ENCODE measurements around the gene PARVB. TPM values are rescaled to one million over a fixed set of nuclear protein-coding genes. Genes with fewer than 3 reads are reported as not detected.

The PARVB gene
- total and polyA plus RNA-seq, 7 experiments from 2014 or later = 0.18 to 51.2 (median 4.2) TPM

DNA sequence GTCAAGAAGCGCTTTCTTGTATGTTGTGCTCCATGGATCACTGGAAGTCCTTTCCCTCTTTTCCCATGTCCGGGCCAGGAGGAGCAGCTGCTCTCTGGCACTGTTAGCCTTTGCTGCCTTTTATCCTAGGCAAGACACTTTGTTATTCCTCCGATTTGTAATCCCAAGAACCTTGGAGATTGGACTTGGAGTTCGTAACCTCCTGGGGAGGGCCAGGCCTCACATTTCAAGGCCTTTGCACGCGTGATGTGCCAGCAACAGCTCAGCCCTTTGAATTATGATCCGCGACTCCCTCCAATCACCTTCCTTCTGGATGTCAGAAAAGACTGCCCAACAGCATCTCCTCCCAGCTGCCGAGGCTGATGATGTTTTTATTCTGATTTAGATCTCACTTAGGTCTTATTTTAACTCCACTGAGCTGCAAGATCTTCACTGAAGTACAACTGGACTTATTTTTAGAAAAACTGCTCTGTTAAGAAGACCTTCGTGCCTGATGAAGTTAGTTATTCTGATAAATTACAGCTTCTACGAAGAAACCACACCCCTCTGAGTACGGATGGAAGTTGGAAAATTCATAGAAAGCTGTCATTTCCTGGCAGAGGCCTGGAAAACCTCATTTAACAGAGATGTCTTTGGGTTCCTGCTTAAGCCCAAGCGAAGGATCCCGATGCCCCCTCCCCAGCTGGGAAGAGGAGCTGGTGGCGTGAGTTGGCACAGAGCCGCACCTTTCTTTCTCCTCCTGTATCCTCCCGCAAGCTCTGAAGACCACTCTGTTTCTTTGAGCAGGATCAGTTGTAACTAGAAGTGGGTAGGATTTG lies 62.4 kb downstream of the PARVB start:
- no peaks in the 10 kb centered on the region for H3K27me3 Mint-ChIP-seq
- peaks cover 0 to 11% (median 2%) of the 10 kb centered on the region in 11 donors for H3K9me3 Mint-ChIP-seq
- ChIA-PET CTCF (interaction anchor here (0.7 to 3.5 kb wide), 5 partner anchors 48 to 481 kb away, joined by 3 to 25 read pairs (median 3); no protein-coding TSS in a partner anchor), POLR2A (interaction anchor here (1.0 kb wide), 1 partner anchor 93 kb away, joined by 4 read pairs; no protein-coding TSS in a partner anchor)
- intact Hi-C loops (cut with micrococcal nuclease) = loop anchor here in 1 of 2 donors (10.0 kb wide), 1 partner anchor 98 kb away; the partner anchor contains the start of gene PARVG
- H3K4me1 Mint-ChIP-seq = peaks cover 0 to 8% (median 4%) of the 10 kb centered on the region in 7 donors
- Histone ChIP-seq H3K27me3 (ENCODE audit: control insufficient read depth in 2 of 2, insufficient read depth in 2 of 2, low read length in 2 of 2) (no peaks in the 10 kb centered on the region), H3K4me1 (ENCODE audit: control insufficient read depth in 2 of 2, insufficient read depth in 2 of 2, low read length in 2 of 2) (no peaks in the 10 kb centered on the region), H3K4me3 (ENCODE audit: low read length) (no peak overlapping the region), H3K27ac (ENCODE audit: low read depth, low read length) (no peak overlapping the region), H3K36me3 (ENCODE audit: control insufficient read depth in 2 of 3, insufficient read depth in 3 of 3, low read length in 3 of 3) (no peaks in the 10 kb centered on the region), H3K9me3 (ENCODE audit: control insufficient read depth in 2 of 3, low read length in 3 of 3) (no peaks in the 10 kb centered on the region)
- H3K36me3 Mint-ChIP-seq = peaks cover 0 to 3% (median 0%) of the 10 kb centered on the region in 5 donors
- no peak for ATAC-seq
- H3K4me3 Mint-ChIP-seq = no peak overlapping the region
- H3K27ac Mint-ChIP-seq = no peak overlapping the region
- DNase-seq = no peak

GRCh38 chr22:44087089-44087430 lies 63.0 kb downstream of the PARVB start:
- ATAC-seq (no peak), DNase-seq (no peak)
- H3K36me3 Mint-ChIP-seq = peaks cover 0 to 3% (median 0%) of the 10 kb centered on the region in 5 donors
- H3K9me3 Mint-ChIP-seq = peaks cover 0 to 11% (median 2%) of the 10 kb centered on the region in 11 donors
- Histone ChIP-seq H3K27ac (ENCODE audit: low read depth, low read length) (no peak overlapping the region), H3K36me3 (ENCODE audit: control insufficient read depth in 2 of 3, insufficient read depth in 3 of 3, low read length in 3 of 3) (no peaks in the 10 kb centered on the region), H3K4me1 (ENCODE audit: control insufficient read depth in 2 of 2, insufficient read depth in 2 of 2, low read length in 2 of 2) (no peaks in the 10 kb centered on the region), H3K9me3 (ENCODE audit: control insufficient read depth in 2 of 3, low read length in 3 of 3) (no peaks in the 10 kb centered on the region), H3K4me3 (ENCODE audit: low read length) (no peak overlapping the region), H3K27me3 (ENCODE audit: control insufficient read depth in 2 of 2, insufficient read depth in 2 of 2, low read length in 2 of 2) (no peaks in the 10 kb centered on the region)
- no peak overlapping the region for H3K27ac Mint-ChIP-seq
- H3K27me3 Mint-ChIP-seq = no peaks in the 10 kb centered on the region
- no peak overlapping the region for H3K4me3 Mint-ChIP-seq
- ChIA-PET POLR2A (no interaction called here), CTCF (interaction anchor here (1.2 kb wide), 1 partner anchor 480 kb away, joined by 3 read pairs; no protein-coding TSS in a partner anchor)
- peaks cover 0 to 9% (median 5%) of the 10 kb centered on the region in 7 donors for H3K4me1 Mint-ChIP-seq
- intact Hi-C loops (cut with micrococcal nuclease) = loop anchor here in 1 of 2 donors (10.0 kb wide), 1 partner anchor 98 kb away; the partner anchor contains the start of gene PARVG

DNA sequence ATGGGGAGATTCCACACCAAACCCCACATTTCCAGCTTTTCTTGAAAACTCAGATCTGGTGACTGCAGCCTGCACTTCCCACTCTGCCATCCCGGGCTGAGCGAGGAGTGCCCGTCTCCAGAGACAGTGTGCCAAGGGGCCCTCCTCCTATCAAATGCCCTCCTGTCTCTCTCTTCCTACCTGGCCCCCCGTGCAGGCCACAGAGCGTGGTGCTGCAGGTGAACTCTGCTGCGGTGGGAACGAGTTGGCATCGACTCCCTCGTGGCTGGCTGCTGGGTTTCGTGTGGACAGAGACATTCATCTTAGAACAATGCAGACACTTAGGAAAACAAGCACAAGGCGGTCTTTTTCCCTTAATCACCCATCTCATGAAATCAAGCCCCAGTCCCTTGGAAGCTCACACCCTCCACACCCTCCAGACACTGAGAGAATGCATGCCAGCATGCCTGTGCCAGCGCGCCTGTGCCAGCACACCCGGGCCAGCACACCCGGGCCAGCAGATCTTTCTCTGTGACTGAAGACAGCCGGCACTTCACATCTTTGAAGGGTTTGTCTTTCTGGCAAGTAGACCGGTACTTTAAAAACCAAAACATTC lies 65.0 kb downstream of the PARVB start:
- Histone ChIP-seq H3K4me3 (ENCODE audit: low read length) (no peak overlapping the region), H3K9me3 (ENCODE audit: control insufficient read depth in 2 of 3, low read length in 3 of 3) (no peaks in the 10 kb centered on the region), H3K4me1 (ENCODE audit: control insufficient read depth in 2 of 2, insufficient read depth in 2 of 2, low read length in 2 of 2) (no peaks in the 10 kb centered on the region), H3K27ac (ENCODE audit: low read depth, low read length) (no peak overlapping the region), H3K27me3 (ENCODE audit: control insufficient read depth in 2 of 2, insufficient read depth in 2 of 2, low read length in 2 of 2) (no peaks in the 10 kb centered on the region), H3K36me3 (ENCODE audit: control insufficient read depth in 2 of 3, insufficient read depth in 3 of 3, low read length in 3 of 3) (no peaks in the 10 kb centered on the region)
- ChIA-PET CTCF (no interaction called here), POLR2A (no interaction called here)
- intact Hi-C loops (cut with micrococcal nuclease) = loop anchor here in 1 of 2 donors (10.0 kb wide), 1 partner anchor 96 kb away; the partner anchor contains the start of gene PARVG
- H3K36me3 Mint-ChIP-seq = peaks cover 0 to 3% (median 0%) of the 10 kb centered on the region in 5 donors
- H3K27ac Mint-ChIP-seq = no peak overlapping the region
- no peak overlapping the region for H3K4me3 Mint-ChIP-seq
- no peaks in the 10 kb centered on the region for H3K27me3 Mint-ChIP-seq
- H3K9me3 Mint-ChIP-seq = peaks cover 0 to 11% (median 2%) of the 10 kb centered on the region in 11 donors
- peaks cover 0 to 9% (median 5%) of the 10 kb centered on the region in 7 donors for H3K4me1 Mint-ChIP-seq
- no peak for ATAC-seq
- no peak for DNase-seq

- ATAC-seq (no peak), DNase-seq (no peak)
- Histone ChIP-seq H3K36me3 (ENCODE audit: control insufficient read depth in 2 of 3, insufficient read depth in 3 of 3, low read length in 3 of 3) (no peaks in the 10 kb centered on the region), H3K27me3 (ENCODE audit: control insufficient read depth in 2 of 2, insufficient read depth in 2 of 2, low read length in 2 of 2) (no peaks in the 10 kb centered on the region), H3K4me3 (ENCODE audit: low read length) (no peak overlapping the region), H3K27ac (ENCODE audit: low read depth, low read length) (no peak overlapping the region), H3K9me3 (ENCODE audit: control insufficient read depth in 2 of 3, low read length in 3 of 3) (no peaks in the 10 kb centered on the region), H3K4me1 (ENCODE audit: control insufficient read depth in 2 of 2, insufficient read depth in 2 of 2, low read length in 2 of 2) (no peaks in the 10 kb centered on the region)
- peaks cover 0 to 7% (median 0%) of the 10 kb centered on the region in 11 donors for H3K9me3 Mint-ChIP-seq
- H3K4me3 Mint-ChIP-seq = no peak overlapping the region
- H3K4me1 Mint-ChIP-seq = peaks cover 0 to 9% (median 5%) of the 10 kb centered on the region in 7 donors
- peaks cover 0 to 3% (median 0%) of the 10 kb centered on the region in 5 donors for H3K36me3 Mint-ChIP-seq
- no peak overlapping the region for H3K27ac Mint-ChIP-seq
- CTCF ChIA-PET = no interaction called here
- intact Hi-C loops (cut with micrococcal nuclease) = loop anchor here in 1 of 2 donors (10.0 kb wide), 1 partner anchor 95 kb away; the partner anchor contains the start of gene PARVG
- no peaks in the 10 kb centered on the region for H3K27me3 Mint-ChIP-seq
- POLR2A ChIA-PET = no interaction called here
These were observed 65.8 kb downstream of the PARVB start for GRCh38 chr22:44089717-44090570.

GRCh38 chr22:44090571-44090905 lies 66.4 kb downstream of the PARVB start:
- Mint-ChIP-seq H3K4me3 (no peak overlapping the region), H3K9me3 (peaks cover 0 to 6% (median 0%) of the 10 kb centered on the region in 11 donors), H3K4me1 (peaks cover 0 to 9% (median 5%) of the 10 kb centered on the region in 7 donors), H3K27ac (no peak overlapping the region), H3K36me3 (peaks cover 0 to 2% (median 0%) of the 10 kb centered on the region in 5 donors), H3K27me3 (no peaks in the 10 kb centered on the region)
- ATAC-seq (no peak), DNase-seq (no peak)
- ChIA-PET POLR2A (no interaction called here), CTCF (no interaction called here)
- H3K9me3 ChIP-seq (ENCODE audit: control insufficient read depth in 2 of 3, low read length in 3 of 3) = no peaks in the 10 kb centered on the region
- H3K4me3 ChIP-seq (ENCODE audit: low read length) = no peak overlapping the region
- intact Hi-C loops (cut with micrococcal nuclease) = no loop called here
- no peak overlapping the region for H3K27ac ChIP-seq (ENCODE audit: low read depth, low read length)
- no peaks in the 10 kb centered on the region for H3K4me1 ChIP-seq (ENCODE audit: control insufficient read depth in 2 of 2, insufficient read depth in 2 of 2, low read length in 2 of 2)
- no peaks in the 10 kb centered on the region for H3K27me3 ChIP-seq (ENCODE audit: control insufficient read depth in 2 of 2, insufficient read depth in 2 of 2, low read length in 2 of 2)
- H3K36me3 ChIP-seq (ENCODE audit: control insufficient read depth in 2 of 3, insufficient read depth in 3 of 3, low read length in 3 of 3) = no peaks in the 10 kb centered on the region

GRCh38 chr22:44091021-44091721 lies 67.1 kb downstream of the PARVB start:
- Histone ChIP-seq H3K4me3 (ENCODE audit: low read length) (no peak overlapping the region), H3K27ac (ENCODE audit: low read depth, low read length) (no peak overlapping the region), H3K36me3 (ENCODE audit: control insufficient read depth in 2 of 3, insufficient read depth in 3 of 3, low read length in 3 of 3) (no peaks in the 10 kb centered on the region), H3K4me1 (ENCODE audit: control insufficient read depth in 2 of 2, insufficient read depth in 2 of 2, low read length in 2 of 2) (no peaks in the 10 kb centered on the region), H3K27me3 (ENCODE audit: control insufficient read depth in 2 of 2, insufficient read depth in 2 of 2, low read length in 2 of 2) (no peaks in the 10 kb centered on the region), H3K9me3 (ENCODE audit: control insufficient read depth in 2 of 3, low read length in 3 of 3) (no peaks in the 10 kb centered on the region)
- intact Hi-C loops (cut with micrococcal nuclease) = no loop called here
- H3K27ac Mint-ChIP-seq = peak overlapping the region in 2 of 9 donors; percentile 1 to 67
- POLR2A ChIA-PET = no interaction called here
- H3K36me3 Mint-ChIP-seq = no peaks in the 10 kb centered on the region
- peaks cover 0 to 3% (median 0%) of the 10 kb centered on the region in 11 donors for H3K9me3 Mint-ChIP-seq
- no peaks in the 10 kb centered on the region for H3K27me3 Mint-ChIP-seq
- H3K4me1 Mint-ChIP-seq = peaks cover 0 to 9% (median 5%) of the 10 kb centered on the region in 7 donors
- peak in 3 of 9 donors; percentile 9 to 32 (median 22) for DNase-seq
- CTCF ChIA-PET = no interaction called here
- H3K4me3 Mint-ChIP-seq = peak overlapping the region in 1 of 10 donors; percentile 6
- peak; percentile 54 for ATAC-seq

All from naive thymus-derived CD4-positive, alpha-beta T cell (primary cell).